HEK293 (cell line): Measurements from ENCODE around the gene PHLPP2.

Experiments
- HOXC10 ChIP-seq: sonication (generic); formaldehyde crosslinking; IDR thresholded peaks from 2 replicates; pipeline ENCODE4 v1.8.1; 2023; ENCODE audit warnings: mild to moderate bottlenecking, missing genetic modification reagents
- TF ChIP-seq, protein P1 (sequence below): fragments of 450-650 bp; formaldehyde crosslinking; IDR thresholded peaks from 2 replicates; pipeline ENCODE4 v1.5.1; 2016; ENCODE audit warnings: missing biosample characterization, missing genetic modification characterization
- TF ChIP-seq, protein P2 (sequence below): fragments of 450-650 bp; formaldehyde crosslinking; IDR thresholded peaks from 2 replicates; pipeline ENCODE4 v1.5.1; 2016; ENCODE audit warnings: missing biosample characterization, missing genetic modification characterization

DNA sequence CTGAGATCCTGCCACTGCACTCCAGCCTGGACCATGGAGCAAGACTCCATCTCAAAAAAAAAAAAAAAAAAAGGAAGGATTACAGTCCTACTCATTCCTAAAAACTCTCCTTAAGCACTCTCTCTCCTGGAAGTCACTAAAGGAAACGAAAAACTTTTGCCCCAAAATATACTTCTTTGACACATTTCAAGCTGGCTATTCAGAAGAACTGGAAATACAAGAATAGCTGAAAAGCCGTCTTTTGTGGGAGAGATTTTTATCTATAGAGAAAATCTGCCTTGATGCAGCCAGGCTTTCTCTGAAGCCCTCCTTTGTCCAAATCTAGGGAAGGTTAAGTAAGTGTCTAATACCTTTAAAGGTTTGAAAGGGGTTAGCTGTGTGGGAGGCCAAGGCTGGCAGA is 115.4 kb downstream of the PHLPP2 start:
- TF ChIP-seq, protein P1, sequence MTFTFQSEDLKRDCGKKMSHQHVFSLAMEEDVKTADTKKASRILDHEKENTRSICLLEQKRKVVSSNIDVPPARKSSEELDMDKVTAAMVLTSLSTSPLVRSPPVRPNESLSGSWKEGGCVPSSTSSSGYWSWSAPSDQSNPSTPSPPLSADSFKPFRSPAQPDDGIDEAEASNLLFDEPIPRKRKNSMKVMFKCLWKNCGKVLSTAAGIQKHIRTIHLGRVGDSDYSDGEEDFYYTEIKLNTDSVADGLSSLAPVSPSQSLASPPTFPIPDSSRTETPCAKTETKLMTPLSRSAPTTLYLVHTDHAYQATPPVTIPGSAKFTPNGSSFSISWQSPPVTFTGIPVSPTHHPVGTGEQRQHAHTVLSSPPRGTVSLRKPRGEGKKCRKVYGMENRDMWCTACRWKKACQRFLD (tag by site-specific recombination) = no peak
- TF ChIP-seq, protein P2, sequence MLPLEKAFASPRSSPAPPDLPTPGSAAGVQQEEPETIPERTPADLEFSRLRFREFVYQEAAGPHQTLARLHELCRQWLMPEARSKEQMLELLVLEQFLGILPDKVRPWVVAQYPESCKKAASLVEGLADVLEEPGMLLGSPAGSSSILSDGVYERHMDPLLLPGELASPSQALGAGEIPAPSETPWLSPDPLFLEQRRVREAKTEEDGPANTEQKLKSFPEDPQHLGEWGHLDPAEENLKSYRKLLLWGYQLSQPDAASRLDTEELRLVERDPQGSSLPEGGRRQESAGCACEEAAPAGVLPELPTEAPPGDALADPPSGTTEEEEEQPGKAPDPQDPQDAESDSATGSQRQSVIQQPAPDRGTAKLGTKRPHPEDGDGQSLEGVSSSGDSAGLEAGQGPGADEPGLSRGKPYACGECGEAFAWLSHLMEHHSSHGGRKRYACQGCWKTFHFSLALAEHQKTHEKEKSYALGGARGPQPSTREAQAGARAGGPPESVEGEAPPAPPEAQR (tag by site-specific recombination) = no peak
- TF ChIP-seq HOXC10 (CRISPR knock-in tag) = no peak
